Neuronal stem cell (in vitro differentiated cells): ENCODE results near the gene SELL.

Experiments
- DNase-seq: peaks from one replicate; pipeline ENCODE4 v3.0.0-alpha.2; 2013; ENCODE audit warnings: low spot score
- H2AFZ ChIP-seq: one replicate; pipeline ENCODE4 v1.6.1; 2013; ENCODE audit warnings: mild to moderate bottlenecking, low read length, inconsistent platforms
- H2AK5ac ChIP-seq: 2 replicates; pipeline ENCODE4 v1.6.1; 2013; ENCODE audit warnings: low read depth, mild to moderate bottlenecking, inconsistent platforms, low read length, moderate library complexity, mixed read lengths
- H2BK120ac ChIP-seq: 2 replicates; pipeline ENCODE4 v1.6.1; 2013; ENCODE audit warnings: low read depth, mild to moderate bottlenecking, inconsistent platforms, low read length, moderate library complexity, mixed read lengths
- H2BK12ac ChIP-seq: one replicate; pipeline ENCODE4 v1.6.1; 2013; ENCODE audit warnings: low read length, inconsistent platforms
- H2BK15ac ChIP-seq: 2 replicates; pipeline ENCODE4 v1.6.1; 2013; ENCODE audit warnings: mild to moderate bottlenecking, low read length, inconsistent platforms, mixed read lengths
- H2BK5ac ChIP-seq: one replicate; pipeline ENCODE4 v1.6.1; 2013; ENCODE audit warnings: inconsistent platforms, mild to moderate bottlenecking, low read length, moderate library complexity
- H3K14ac ChIP-seq: one replicate; pipeline ENCODE4 v1.6.1; 2013; ENCODE audit warnings: low read length, inconsistent platforms
- H3K18ac ChIP-seq: 2 replicates; pipeline ENCODE4 v1.6.1; 2013; ENCODE audit warnings: low read length, inconsistent platforms
- H3K23ac ChIP-seq: 2 replicates; pipeline ENCODE4 v1.6.1; 2013; ENCODE audit warnings: low read depth, mild to moderate bottlenecking, mixed read lengths, low read length, inconsistent platforms; ENCODE audit not compliant: poor library complexity
- H3K27ac ChIP-seq: replicated peaks from 3 replicates; pipeline ENCODE4 v1.5.1; 2013; ENCODE audit warnings: low read length, inconsistent platforms
- H3K27me3 ChIP-seq, 3 experiments: 2 replicates each; pipeline ENCODE4 v1.6.1; 2013; ENCODE audit warnings: low read length in 3 of 3, mild to moderate bottlenecking in 2 of 3, inconsistent platforms in 1 of 3, low read depth in 1 of 3, mixed read lengths in 1 of 3, moderate library complexity in 1 of 3; ENCODE audit not compliant: control insufficient read depth in 3 of 3, insufficient read depth in 3 of 3
- H3K36me3 ChIP-seq, 2 donors: replicated peaks in 1 of 2; 2 replicates each; pipeline ENCODE4 v1.6.1; 2013; ENCODE audit warnings: low read length in 2 of 2; ENCODE audit not compliant: control insufficient read depth in 2 of 2, insufficient read depth in 2 of 2
- H3K4ac ChIP-seq: 2 replicates; pipeline ENCODE4 v1.6.1; 2013; ENCODE audit warnings: inconsistent platforms, mild to moderate bottlenecking, low read length, moderate library complexity
- H3K4me1 ChIP-seq, 2 donors: 1 replicate in 1 of 2; 2 replicates in 1 of 2; pipeline ENCODE4 v1.6.1; 2013; ENCODE audit warnings: low read length in 2 of 2, low read depth in 1 of 2; ENCODE audit not compliant: control insufficient read depth in 2 of 2, insufficient read depth in 1 of 2
- H3K4me2 ChIP-seq: one replicate; pipeline ENCODE4 v1.6.1; 2013; ENCODE audit warnings: mild to moderate bottlenecking, low read length, inconsistent platforms; ENCODE audit not compliant: insufficient read depth, poor library complexity, severe bottlenecking
- H3K4me3 ChIP-seq, 2 donors: 2 replicates each; pipeline ENCODE4 v1.5.1; 2013; ENCODE audit warnings: low read length in 2 of 2, mild to moderate bottlenecking in 2 of 2, inconsistent platforms in 1 of 2, moderate library complexity in 1 of 2
- H3K79me1 ChIP-seq: one replicate; pipeline ENCODE4 v1.6.1; 2013; ENCODE audit warnings: low read depth, mild to moderate bottlenecking, inconsistent platforms, low read length, moderate library complexity
- H3K9ac ChIP-seq: one replicate; pipeline ENCODE4 v1.6.1; 2013; ENCODE audit warnings: mild to moderate bottlenecking, low read depth, low read length, inconsistent platforms; ENCODE audit not compliant: poor library complexity
- H3K9me3 ChIP-seq, 2 donors: replicated peaks in 1 of 2; 2 replicates each; pipeline versions ENCODE3 to v1.6.1; 2013; ENCODE audit warnings: low read length in 2 of 2, mild to moderate bottlenecking in 2 of 2, inconsistent platforms in 1 of 2, low read depth in 1 of 2, mixed read lengths in 1 of 2, moderate library complexity in 1 of 2; ENCODE audit not compliant: control insufficient read depth in 2 of 2, insufficient read depth in 1 of 2
- H4K8ac ChIP-seq: one replicate; pipeline ENCODE4 v1.6.1; 2013; ENCODE audit warnings: low read depth, mild to moderate bottlenecking, inconsistent platforms, low read length, moderate library complexity
- H4K91ac ChIP-seq: one replicate; pipeline ENCODE4 v1.6.1; 2013; ENCODE audit warnings: low read length, low read depth, mild to moderate bottlenecking, inconsistent platforms; ENCODE audit not compliant: poor library complexity
- WGBS, 2 donors: extraction: QIAGEN DNeasy Blood & Tissue Kit; methylation state at CpG; one replicate each; pipeline ENCODE4 v1.1.7; 2013; ENCODE audit warnings: missing lambda C conversion rate in 2 of 2, mixed read lengths in 1 of 2; ENCODE audit not compliant: insufficient read length in 2 of 2, insufficient replicate concordance in 1 of 2; ENCODE audit errors: extremely low coverage in 2 of 2; 5-methylcytosine and 5-hydroxymethylcytosine counted together

SELL gene

DNA sequence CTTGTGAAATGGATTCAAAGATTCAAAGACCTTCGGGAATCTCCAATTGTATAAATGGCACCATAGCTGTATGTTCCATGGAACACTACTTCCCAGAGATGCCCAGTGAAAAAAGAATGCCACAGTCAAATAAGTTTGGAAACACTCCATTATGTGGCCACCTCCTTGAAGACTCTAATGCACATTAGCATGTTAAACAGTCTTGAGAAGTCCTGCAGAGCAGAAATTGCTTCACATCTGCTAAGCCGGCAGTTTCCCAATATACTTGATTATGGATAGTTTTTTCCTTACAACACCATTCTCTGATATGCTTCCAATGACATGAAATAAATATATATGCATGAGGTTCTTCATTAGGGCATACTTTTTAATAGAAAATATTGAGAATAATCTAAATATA is 35.1 kb upstream of the SELL start:
- Histone ChIP-seq H3K23ac (no peak overlapping the region), H3K18ac (no peak overlapping the region), H2BK12ac (no peak overlapping the region), H3K36me3 (no peaks in the 10 kb centered on the region), H3K27ac (no peak overlapping the region), H2BK5ac (no peak overlapping the region), H3K4ac (no peak overlapping the region), H3K4me3 (no peak overlapping the region), H4K8ac (no peak overlapping the region), H2AFZ (no peak overlapping the region), H2AK5ac (no peak overlapping the region), H3K9ac (no peak overlapping the region), H3K27me3 (peaks cover 0 to 4% (median 0%) of the 10 kb centered on the region in 3 experiments), H3K9me3 (no peaks in the 10 kb centered on the region), H3K4me2 (no peak overlapping the region), H2BK120ac (no peak overlapping the region), H3K14ac (no peak overlapping the region), H3K4me1 (no peaks in the 10 kb centered on the region), H2BK15ac (no peak overlapping the region), H4K91ac (no peak overlapping the region), H3K79me1 (no peaks in the 10 kb centered on the region)
- WGBS, 2 donors: no CpG with 5 or more reads among the region's 2 CpGs
- DNase-seq: no peak

DNA sequence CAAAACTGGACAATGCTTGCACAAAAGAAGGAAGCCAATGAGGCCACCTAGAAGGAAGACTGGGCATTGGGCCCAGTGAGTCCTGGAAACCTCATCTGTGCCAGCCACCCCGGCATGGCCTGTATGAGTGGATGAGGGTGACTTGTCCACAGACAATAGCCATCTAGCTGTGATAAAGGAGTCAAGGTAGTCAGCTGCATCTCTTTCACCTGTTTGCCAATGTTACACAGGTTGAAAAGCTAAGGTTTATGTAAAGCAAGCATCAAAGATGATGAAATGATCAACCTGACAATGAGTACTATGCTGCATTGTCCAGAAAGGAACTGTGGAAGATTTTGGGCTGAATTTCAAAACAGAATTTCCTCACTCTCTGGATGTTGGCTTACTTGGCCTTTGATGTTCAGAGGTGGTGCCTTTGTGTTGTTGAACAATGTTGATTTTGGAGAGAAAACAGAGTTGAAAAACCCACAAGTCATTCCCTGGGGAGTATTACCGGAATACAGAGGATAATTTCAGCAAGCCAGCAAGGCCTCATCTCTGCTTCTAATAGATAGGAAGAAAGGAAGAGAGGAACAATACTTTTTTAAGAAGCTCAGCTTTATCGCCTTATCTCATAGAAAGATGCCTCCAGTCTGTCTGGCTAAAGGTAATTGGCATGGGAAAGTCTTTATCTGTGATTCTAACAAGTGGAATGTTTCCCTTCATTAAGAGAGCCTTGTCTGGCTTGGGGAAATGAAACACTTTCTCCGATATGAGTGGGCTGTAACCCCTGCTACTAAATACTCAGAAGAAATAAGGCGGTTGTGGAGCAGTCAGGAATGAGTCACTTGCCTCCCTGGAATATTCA is 33.8 kb upstream of the SELL start:
- no peak overlapping the region for H2AK5ac ChIP-seq
- WGBS, 2 donors: no CpG with 5 or more reads among the region's 5 CpGs
- H3K4me3 ChIP-seq: no peak overlapping the region

DNA sequence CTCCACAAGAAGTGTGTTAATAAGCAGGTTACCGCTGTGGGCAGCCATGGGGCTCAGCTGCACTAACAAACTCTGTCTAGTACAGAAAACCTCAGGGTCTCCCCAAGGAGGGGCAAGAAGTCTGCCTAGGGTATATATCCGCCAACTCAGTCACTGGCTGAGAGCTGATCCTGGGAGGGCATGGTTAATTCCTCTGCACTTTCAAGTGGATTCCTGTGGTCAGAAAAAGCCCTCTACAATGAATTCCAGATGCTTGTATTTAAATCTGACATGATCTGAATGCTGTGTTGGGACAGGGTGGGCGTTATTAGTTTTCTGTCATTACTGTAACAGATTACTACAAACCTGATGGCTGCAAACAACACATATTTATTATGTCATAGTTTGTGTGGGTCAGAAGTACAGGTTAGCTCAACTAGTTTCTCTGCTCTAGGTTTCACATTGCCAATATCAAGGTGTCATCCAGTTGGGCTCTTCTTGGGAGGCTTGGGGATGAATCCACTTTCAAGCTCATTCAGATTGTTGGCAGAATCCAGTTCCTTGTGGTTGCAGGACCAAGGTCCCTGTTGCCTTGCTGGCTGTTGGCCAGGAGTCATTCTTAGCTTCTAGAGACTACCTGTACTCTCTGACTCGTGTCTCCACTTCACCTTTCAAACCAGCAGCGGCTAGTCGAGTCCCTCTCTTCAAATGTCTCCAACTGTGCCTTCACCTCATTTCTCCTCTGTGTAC is 30.4 kb upstream of the SELL start:
- H2AK5ac ChIP-seq: no peak overlapping the region
- H3K23ac ChIP-seq: no peak overlapping the region
- no peak overlapping the region for H3K14ac ChIP-seq
- no peak overlapping the region for H4K91ac ChIP-seq
- no peak overlapping the region for H2AFZ ChIP-seq
- no peak overlapping the region for H2BK120ac ChIP-seq
- H3K79me1 ChIP-seq: no peaks in the 10 kb centered on the region
- H3K27ac ChIP-seq: no peak overlapping the region
- no peak overlapping the region for H2BK5ac ChIP-seq
- no peak overlapping the region for H3K9ac ChIP-seq
- H3K4me3 ChIP-seq: no peak overlapping the region
- no peaks in the 10 kb centered on the region for H3K4me1 ChIP-seq
- H3K27me3 ChIP-seq: peaks cover 0 to 4% (median 0%) of the 10 kb centered on the region in 3 experiments
- no CpG with 5 or more reads among the region's 6 CpGs for WGBS, 2 donors
- H2BK12ac ChIP-seq: no peak overlapping the region
- no peak overlapping the region for H3K4ac ChIP-seq
- H3K18ac ChIP-seq: no peak overlapping the region
- H4K8ac ChIP-seq: no peak overlapping the region
- no peaks in the 10 kb centered on the region for H3K9me3 ChIP-seq
- H3K36me3 ChIP-seq: no peaks in the 10 kb centered on the region
- no peak for DNase-seq
- H3K4me2 ChIP-seq: no peak overlapping the region
- no peak overlapping the region for H2BK15ac ChIP-seq

More for the DNA sequence above, 33.8 kb upstream of the SELL start:
- Histone ChIP-seq H2BK15ac (no peak overlapping the region), H3K23ac (no peak overlapping the region), H4K8ac (no peak overlapping the region), H3K4me2 (no peak overlapping the region), H3K36me3 (no peaks in the 10 kb centered on the region), H3K27me3 (peaks cover 0 to 4% (median 0%) of the 10 kb centered on the region in 3 experiments), H3K18ac (no peak overlapping the region), H2BK5ac (no peak overlapping the region), H3K9ac (no peak overlapping the region), H3K79me1 (no peaks in the 10 kb centered on the region), H3K9me3 (no peaks in the 10 kb centered on the region), H2BK120ac (no peak overlapping the region), H3K4ac (no peak overlapping the region), H3K27ac (no peak overlapping the region), H3K4me1 (no peaks in the 10 kb centered on the region), H4K91ac (no peak overlapping the region), H3K14ac (no peak overlapping the region), H2BK12ac (no peak overlapping the region), H2AFZ (no peak overlapping the region)
- no peak for DNase-seq

DNA sequence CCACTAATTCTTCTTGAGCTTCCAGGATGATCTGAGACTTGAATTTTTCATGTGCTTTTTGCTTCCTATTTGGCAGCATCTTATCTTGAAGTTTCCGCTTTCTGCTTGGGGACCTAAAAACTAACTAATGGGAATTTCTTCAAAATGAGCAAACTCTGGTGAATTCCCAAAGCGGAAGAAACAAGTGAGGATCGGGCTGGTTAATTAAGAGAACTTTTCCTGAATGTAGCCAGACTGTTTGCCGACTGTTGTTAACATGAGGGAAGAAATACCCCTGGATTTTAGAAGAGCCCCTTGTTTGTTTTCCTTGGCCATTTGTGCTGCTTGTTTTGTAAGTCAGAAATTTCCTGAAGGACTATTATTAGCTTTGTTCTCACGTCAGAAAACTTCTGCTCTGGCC is 28.6 kb upstream of the SELL start:
- H3K36me3 ChIP-seq: no peaks in the 10 kb centered on the region
- no peak overlapping the region for H3K4me2 ChIP-seq
- H2BK12ac ChIP-seq: no peak overlapping the region
- no peaks in the 10 kb centered on the region for H3K27me3 ChIP-seq
- WGBS, 2 donors: no CpG with 5 or more reads among the region's 5 CpGs
- H3K14ac ChIP-seq: no peak overlapping the region
- no peak overlapping the region for H2BK5ac ChIP-seq
- no peak overlapping the region for H2AFZ ChIP-seq
- no peaks in the 10 kb centered on the region for H3K4me1 ChIP-seq
- H3K4me3 ChIP-seq: no peak overlapping the region
- H3K23ac ChIP-seq: no peak overlapping the region
- DNase-seq: no peak
- H2AK5ac ChIP-seq: no peak overlapping the region
- no peak overlapping the region for H3K27ac ChIP-seq
- no peak overlapping the region for H2BK15ac ChIP-seq
- H3K18ac ChIP-seq: no peak overlapping the region
- no peak overlapping the region for H3K4ac ChIP-seq
- H4K8ac ChIP-seq: no peak overlapping the region
- H3K9ac ChIP-seq: no peak overlapping the region
- no peaks in the 10 kb centered on the region for H3K9me3 ChIP-seq
- H3K79me1 ChIP-seq: no peaks in the 10 kb centered on the region
- H4K91ac ChIP-seq: no peak overlapping the region
- no peak overlapping the region for H2BK120ac ChIP-seq
